Measurements from ENCODE around the gene HIPK4. TPM values are rescaled to one million over a fixed set of nuclear protein-coding genes. Genes with fewer than 3 reads are reported as not detected.
"Not testable (repeated sequence)": the region's sequence is repeated elsewhere in the genome, so short reads cannot be mapped to it uniquely, and the experiment has no call there.

Gene HIPK4
- polyA plus RNA-seq, 2 of the 4 experiments (the other 2 are of a cell fraction) = 0.18 to 0.25 TPM

DNA sequence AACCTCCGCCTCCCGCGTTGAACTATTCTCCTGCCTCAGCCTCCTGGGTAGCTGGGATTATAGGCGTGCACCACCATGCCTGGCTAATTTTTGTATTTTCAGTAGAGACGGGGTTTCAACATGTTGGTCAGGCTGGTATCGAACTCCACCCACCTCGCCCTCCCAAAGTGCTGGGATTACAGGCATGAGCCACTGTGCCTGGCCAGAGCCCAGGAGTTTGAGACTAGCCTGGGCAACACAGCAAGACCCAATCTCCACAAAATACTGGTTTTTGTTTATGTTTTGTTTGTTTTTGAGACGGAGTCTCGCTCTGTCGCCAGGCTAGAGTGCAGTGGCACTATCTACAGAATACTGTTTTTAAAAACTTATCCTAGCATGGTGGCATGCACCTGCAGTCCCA is 40.3 kb upstream of the HIPK4 start:
- FAIRE-seq; H3K27ac ChIP-seq; H3K4me3 ChIP-seq; H3K9me3 ChIP-seq; DNase-seq (ENCODE audit: low read depth in 1 of 2, low spot score in 1 of 2); H3K4me2 ChIP-seq; ATAC-seq: not testable (repeated sequence)
- 97% methylated on average over 10 of the region's 10 CpGs for WGBS (ENCODE audit: missing lambda C conversion rate)
- ChIA-PET CTCF (interaction anchor here (0.6 to 46.6 kb wide), 7 partner anchors 7 to 252 kb away, joined by 3 to 950 read pairs (median 4); partner anchors contain the start of genes BLVRB, PRX, SERTAD1 and SERTAD3), POLR2A (interaction anchor here (0.7 to 4.6 kb wide), 3 partner anchors 9 to 27 kb away, joined by 7 to 79 read pairs (median 7); partner anchors contain the start of gene SERTAD3)
- H3K4me1 ChIP-seq = peaks cover 27% of the 10 kb centered on the region

DNA sequence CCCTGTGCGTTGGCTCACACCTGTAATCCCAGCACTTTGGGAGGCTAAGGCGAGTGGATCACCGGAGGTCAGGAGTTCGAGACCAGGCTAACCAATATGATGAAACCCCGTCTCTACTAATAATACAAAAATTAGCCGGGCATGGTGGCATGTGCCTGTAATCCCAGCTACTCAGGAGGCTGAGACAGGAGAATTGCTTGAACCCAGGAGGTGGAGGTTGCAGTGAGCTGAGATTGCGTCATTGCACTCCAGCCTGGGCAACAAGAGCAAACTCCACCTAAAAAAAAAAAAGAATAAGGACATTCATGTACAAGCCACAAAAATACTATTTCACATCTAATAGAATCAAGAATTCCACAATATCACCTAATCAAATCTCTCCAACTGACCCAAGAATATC is 38.2 kb upstream of the HIPK4 start:
- not testable (repeated sequence) for H3K9me3 ChIP-seq; H3K27ac ChIP-seq; FAIRE-seq; ATAC-seq; H3K4me3 ChIP-seq; DNase-seq (ENCODE audit: low read depth in 1 of 2, low spot score in 1 of 2); H3K4me2 ChIP-seq
- POLR2A ChIA-PET = interaction anchor here (0.6 kb wide), 1 partner anchor 11 kb away, joined by 4 read pairs; no protein-coding TSS in a partner anchor
- CTCF ChIA-PET = interaction anchor here (1.6 to 46.6 kb wide), 3 partner anchors 5 to 25 kb away, joined by 6 to 950 read pairs (median 950); partner anchors contain the start of genes BLVRB, PRX, SERTAD1 and SERTAD3
- peaks cover 26% of the 10 kb centered on the region for H3K4me1 ChIP-seq
- peak; percentile 30 to 46; a peak in 2 of 4 replicates for TF ChIP-seq CEBPB (IDR thresholded peaks at IDR 0.05)
- WGBS (ENCODE audit: missing lambda C conversion rate) = 97% methylated on average over 7 of the region's 7 CpGs

DNA sequence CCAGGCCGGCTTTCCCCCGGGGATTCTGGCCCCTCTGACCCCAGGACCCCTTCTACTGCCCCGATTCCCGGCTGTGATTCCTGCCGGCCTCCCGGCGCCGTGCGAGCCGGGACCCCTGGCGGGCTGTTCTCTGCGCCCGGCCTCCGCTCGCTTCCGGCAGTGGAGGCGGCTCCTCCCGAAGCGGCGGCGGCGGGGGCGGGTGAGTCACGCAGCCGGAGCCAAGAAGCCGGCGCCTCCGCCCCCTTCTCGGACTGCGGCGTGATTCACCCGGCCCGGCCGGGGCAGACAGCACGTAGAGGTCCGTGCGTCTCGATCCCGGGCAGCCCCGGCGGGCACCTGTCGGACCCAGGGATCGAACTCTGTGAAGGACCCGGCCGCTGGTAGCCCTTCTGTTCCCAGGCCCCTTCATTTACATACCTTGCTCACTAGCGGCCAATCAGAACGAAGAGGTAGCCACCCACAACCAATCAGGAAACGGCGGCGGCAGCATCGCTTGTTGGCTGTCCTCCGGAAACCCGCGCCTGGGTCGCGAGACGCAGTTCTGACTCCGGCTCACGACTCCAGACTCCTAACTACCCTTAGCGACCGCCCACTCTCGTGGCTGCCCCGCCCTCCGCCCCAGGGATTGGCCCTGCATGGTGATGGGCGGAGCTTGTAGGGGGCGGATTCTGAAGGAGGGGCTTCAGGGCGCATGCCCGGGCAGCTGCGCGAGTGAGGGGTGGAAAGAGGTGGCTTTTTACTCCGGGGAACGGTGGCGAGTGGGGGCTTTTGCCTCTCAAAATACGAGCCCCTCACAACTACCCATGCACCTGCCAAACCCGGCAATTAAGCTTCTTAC is 35.7 kb upstream of the HIPK4 start, which contains the start of gene SERTAD1:
TSS of gene SERTAD1 (minus strand) at position 543 of the 838 bp plus-strand sequence. CDS start 2,446 bp downstream, outside the sequence.
- FAIRE-seq (peak; percentile 100), DNase-seq (ENCODE audit: low read depth in 1 of 2, low spot score in 1 of 2) (peak; percentile 100), ATAC-seq (peak; percentile 78 to 85)
- ChIA-PET POLR2A (interaction anchor here (0.5 to 5.8 kb wide), 44 partner anchors 9 to 990 kb away, joined by 3 to 208 read pairs (median 4); partner anchors contain the start of genes ACTMAP, BLVRB, C19orf47 and PLD3), CTCF (interaction anchor here (0.7 to 46.6 kb wide), 26 partner anchors 2 to 221 kb away, joined by 3 to 950 read pairs (median 4); partner anchors contain the start of genes BLVRB, PRX, SERTAD1 and SERTAD3)
- Histone ChIP-seq H3K4me1 (peaks cover 25% of the 10 kb centered on the region), H3K4me2 (peak within 1 kb of the TSS; percentile 98), H3K9me3 (no peaks in the 10 kb centered on the region), H3K27ac (peak within 1 kb of the TSS; percentile 93 to 94), H3K4me3 (peak within 1 kb of the TSS; percentile 66)
- under 1% methylated on average over 54 of the region's 75 CpGs for WGBS (ENCODE audit: missing lambda C conversion rate)
- TF ChIP-seq, protein P1, sequence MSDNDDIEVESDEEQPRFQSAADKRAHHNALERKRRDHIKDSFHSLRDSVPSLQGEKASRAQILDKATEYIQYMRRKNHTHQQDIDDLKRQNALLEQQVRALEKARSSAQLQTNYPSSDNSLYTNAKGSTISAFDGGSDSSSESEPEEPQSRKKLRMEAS (IDR thresholded peaks at IDR 0.05) = peak; percentile 85; the same call in 1 of the 2 replicates
- TF ChIP-seq PBX3 (IDR thresholded peaks at IDR 0.05) (peak; percentile 81), E2F6 (IDR thresholded peaks at IDR 0.05; ENCODE audit: borderline replicate concordance, low read depth) (0 out of 2 replicates have a peak, but pooled peaks have one; percentile 13), RCOR1 (IDR thresholded peaks at IDR 0.05; ENCODE audit: low read depth, low read length) (no peak), MYC (IDR thresholded peaks at IDR 0.05; ENCODE audit: borderline replicate concordance, low read length) (0 out of 2 replicates have a peak, but pooled peaks have one; percentile 39), HOXA7 (CRISPR knock-in tag; IDR thresholded peaks at IDR 0.05) (no peak), PHF8 (IDR thresholded peaks at IDR 0.05; ENCODE audit: borderline replicate concordance, low read depth) (peak; percentile 63; the same call in 1 of the 2 replicates), HOXB13 (CRISPR knock-in tag; IDR thresholded peaks at IDR 0.05; ENCODE audit: low read depth) (no peak), ZC3H11A (IDR thresholded peaks at IDR 0.05) (no peak), NR3C1 (IDR thresholded peaks at IDR 0.05) (no peak), CHD4 (IDR thresholded peaks at IDR 0.05; ENCODE audit: borderline replicate concordance) (no peak), HMGXB4 (CRISPR knock-in tag; IDR thresholded peaks at IDR 0.05; ENCODE audit: borderline replicate concordance) (peak; percentile 98), ESRRA (IDR thresholded peaks at IDR 0.05; ENCODE audit: borderline replicate concordance, low read length) (no peak), EHF (CRISPR knock-in tag; IDR thresholded peaks at IDR 0.05) (no peak), MAFK (IDR thresholded peaks at IDR 0.05; ENCODE audit: partially characterized antibody) (no peak), RAD21 (conservative IDR thresholded peaks at IDR 0.05 in 1 of 2, IDR thresholded peaks at IDR 0.05 in 1 of 2) (peak; percentile 11 to 73; a peak in 4 of 5 replicates), CHD2 (IDR thresholded peaks at IDR 0.05; ENCODE audit: low read length, partially characterized antibody) (peak; percentile 50), GATA3 (IDR thresholded peaks at IDR 0.05; ENCODE audit: borderline replicate concordance) (no peak), HDAC2 (IDR thresholded peaks at IDR 0.05) (no peak), HEYL (CRISPR knock-in tag; IDR thresholded peaks at IDR 0.05) (no peak), RNF2 (IDR thresholded peaks at IDR 0.05; ENCODE audit: borderline replicate concordance, low read depth) (no peak), EHMT2 (IDR thresholded peaks at IDR 0.05; ENCODE audit: low read depth) (no peak), USF2 (IDR thresholded peaks at IDR 0.05) (no peak), POLR2AphosphoS2 (conservative IDR thresholded peaks at IDR 0.05; ENCODE audit: low read length) (no peak; the same call in 1 of the 2 replicates)
- TF ChIP-seq, protein P2, sequence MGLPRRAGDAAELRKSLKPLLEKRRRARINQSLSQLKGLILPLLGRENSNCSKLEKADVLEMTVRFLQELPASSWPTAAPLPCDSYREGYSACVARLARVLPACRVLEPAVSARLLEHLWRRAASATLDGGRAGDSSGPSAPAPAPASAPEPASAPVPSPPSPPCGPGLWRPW (IDR thresholded peaks at IDR 0.05) = no peak
